Cerebellar cortex (tissue), 1 donor: Measurements from ENCODE around the gene SERPINA4.
A peak's percentile ranks its signal among the peaks of the same experiment; 100 is the strongest.
"Not testable (repeated sequence)": the region's sequence is repeated elsewhere in the genome, so short reads cannot be mapped to it uniquely, and the experiment has no call there.

ENCODE experiments used
- DNase-seq: peaks from one replicate; pipeline ENCODE4 v3.0.0-alpha.2; 2015; ENCODE audit warnings: low spot score

Gene SERPINA4

DNA sequence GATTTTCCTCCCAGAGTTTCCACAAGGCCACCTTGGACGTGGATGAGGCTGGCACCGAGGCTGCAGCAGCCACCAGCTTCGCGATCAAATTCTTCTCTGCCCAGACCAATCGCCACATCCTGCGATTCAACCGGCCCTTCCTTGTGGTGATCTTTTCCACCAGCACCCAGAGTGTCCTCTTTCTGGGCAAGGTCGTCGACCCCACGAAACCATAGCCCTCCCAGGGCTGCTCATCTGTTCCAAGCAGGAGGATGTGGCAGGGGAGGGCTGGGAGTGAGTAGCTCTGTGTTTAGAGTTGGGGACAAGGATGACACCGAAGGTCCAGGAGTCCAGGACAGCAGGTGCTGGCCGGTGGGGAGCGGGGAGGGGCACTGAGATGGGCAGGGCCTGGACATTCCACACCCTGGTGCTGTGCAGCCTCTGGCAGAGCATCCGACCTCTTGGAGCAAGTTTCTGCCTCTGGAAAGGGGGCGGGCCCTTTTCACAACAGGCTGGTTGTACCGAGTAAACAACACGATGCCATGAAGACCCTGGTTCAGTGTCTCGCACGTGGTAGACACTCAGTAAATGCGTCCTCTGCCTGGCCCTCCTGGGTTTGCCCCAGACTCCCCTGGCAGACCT is 8.2 kb downstream of the SERPINA4 start:
- no peak for DNase-seq

DNA sequence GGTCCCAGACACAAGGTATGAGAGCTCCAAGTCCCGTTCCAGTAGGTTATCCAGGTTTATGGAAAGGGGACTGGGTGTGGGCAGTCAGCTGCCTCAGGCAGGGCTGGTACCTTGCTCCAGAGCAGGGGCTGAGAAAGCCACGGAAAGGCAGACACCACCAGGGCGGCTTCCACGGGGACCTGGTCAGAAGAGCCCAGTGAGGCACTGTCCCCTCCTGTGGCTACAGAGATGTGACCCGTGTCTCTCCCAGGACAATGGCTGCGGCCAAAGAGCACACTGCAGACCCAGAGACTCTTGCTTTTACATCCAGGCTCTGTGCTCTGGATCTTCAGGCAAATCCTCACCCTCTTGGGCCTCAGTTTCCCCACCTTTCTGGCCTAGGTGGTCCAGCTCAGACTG is 8.8 kb downstream of the SERPINA4 start:
- no peak for DNase-seq

DNA sequence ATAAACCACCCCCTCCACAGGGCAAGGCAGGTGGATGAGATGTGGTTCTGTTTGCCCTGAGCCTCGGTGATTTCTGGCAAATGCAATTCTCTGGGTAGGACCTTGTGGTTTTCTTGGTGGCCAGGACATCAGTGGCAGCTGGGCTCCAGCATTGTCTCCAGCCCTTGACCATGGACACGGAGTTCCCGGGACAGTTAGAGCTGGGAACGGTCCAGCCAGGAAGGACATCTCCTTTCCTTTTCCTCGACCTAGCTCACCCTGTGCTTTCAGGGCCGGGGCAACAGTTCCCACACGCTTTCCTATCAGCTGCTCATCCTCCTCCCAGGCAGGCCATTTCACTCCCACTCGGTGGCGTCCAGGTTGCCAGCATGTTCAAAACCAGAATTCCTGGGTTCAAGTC is 9.2 kb downstream of the SERPINA4 start:
- no peak for DNase-seq

DNA sequence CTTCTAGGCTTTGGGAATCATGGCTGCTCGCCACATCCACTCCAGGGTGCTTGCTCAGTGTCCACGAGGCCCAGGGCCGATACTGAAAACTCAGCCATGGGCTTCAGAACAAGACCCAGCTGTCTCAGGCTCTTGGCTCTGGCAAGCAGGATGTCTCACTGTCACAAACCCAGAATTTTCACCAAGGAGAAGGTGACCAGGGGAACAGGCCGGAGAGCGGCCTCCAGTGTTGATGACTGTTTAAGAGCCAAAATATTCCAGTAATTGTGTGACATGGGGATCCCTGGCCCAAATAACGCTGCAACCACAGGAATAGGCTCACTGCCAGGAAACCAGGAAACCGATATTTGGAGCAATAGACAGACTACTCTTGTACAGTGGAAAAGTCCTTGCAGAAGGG is 10.2 kb downstream of the SERPINA4 start:
- peak; percentile 0 for DNase-seq

DNA sequence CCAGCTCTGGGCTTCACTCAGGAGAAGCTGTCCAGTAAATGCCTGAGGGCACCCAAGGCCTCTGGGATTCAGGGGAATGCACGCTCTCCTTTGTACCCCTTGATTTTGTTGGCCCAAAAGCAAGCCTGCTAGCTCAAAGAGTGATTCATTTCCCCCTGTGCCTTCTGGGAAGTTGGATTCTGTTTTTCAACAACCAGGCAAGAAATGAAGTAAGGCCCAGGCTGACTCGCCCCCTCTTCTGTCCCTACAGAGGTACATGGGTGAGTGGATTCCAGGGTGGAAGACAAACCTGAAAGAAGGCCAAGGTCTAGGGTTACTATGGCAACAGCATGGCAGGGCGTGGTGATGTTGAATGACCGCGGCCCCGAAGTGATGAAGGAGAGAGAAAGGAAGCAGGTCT is 10.7 kb downstream of the SERPINA4 start:
- no peak for DNase-seq

DNA sequence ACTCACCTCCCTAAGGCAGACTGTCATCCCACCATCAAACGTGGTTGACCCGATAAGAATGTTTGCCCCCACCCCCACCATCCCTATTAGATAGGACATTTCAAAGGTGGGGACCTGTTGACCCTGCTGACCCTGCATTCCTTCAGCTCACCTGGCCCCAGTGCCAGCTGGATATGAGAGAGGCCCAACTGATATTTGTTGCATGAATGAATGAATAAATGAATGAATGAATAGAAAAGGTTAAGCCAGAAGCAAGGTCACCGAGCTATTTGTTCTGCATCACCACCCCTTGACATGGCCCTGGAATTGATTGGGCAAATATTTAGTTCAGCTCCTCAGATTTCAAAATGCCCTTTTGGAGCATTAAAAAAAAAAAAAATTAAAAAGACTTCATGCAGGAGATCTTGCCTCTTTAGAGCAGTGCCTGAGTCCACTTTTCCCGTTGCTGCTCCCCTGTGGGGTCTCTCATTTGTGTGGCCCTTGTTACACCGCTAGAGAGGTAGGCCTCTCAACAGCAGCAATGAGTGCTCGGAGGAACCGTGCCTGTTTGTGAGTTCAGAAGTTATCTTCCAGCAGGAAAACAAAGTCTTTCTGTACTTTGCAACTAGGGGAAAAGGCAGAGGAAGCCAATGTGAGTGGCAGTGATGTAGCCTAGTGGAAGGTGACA is 11.5 kb downstream of the SERPINA4 start:
- no peak for DNase-seq

DNA sequence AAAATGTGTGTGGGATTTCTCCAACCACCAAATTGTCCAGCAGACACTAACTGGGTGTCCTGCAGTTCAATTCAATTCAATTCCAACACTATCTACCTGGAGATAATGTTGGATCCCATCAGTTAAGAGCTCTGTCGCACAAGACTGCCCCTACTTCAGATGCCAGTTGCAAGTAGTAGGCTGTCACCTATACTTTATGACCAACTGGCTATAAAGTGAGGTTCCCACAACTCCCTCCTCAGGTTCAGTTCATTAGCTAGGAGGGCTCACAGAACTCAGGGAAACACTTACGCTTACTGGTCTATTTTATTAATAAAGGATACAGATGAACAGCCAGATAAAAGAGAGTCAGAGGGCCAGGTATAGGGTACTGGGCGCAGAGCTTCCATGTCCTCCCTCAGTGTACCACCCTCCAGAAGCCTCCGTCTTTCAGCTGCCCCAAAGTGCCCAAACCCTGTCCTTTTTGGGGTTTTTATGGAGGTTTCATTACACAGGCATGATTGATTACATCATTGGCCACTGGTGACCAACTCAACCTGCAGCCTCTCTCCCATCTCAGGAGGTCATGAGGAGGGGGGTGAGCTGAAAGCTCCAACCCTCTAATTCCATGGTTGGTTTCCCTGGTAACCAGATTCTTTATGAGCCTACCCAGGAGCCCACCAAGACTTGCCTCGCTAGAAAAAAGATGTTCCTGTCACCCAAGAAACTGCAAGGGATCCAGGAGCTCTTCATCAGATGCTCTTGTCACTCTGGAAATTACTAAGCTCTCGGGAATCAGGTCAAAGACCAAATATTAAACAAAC is 12.4 kb downstream of the SERPINA4 start:
- DNase-seq: no peak

DNA sequence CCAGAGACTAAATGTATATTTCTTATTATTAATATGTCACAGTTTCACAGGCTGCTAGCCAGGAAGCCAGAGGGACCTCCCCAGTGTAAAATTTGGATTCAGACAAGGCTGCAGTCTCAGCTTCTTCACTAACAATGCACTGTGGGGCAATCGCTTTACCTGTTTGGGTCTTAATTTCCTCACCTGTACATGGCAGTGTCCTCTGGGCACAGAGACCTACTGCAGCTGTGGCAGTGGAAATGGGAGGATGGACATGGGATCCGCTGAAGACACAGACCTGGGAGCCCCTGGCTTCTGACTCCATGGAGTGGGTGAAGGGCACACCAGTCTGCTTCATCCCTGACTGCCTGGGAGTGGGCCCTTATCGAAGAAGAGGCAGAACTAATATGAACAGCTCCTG is 13.1 kb downstream of the SERPINA4 start:
- no peak for DNase-seq

DNA sequence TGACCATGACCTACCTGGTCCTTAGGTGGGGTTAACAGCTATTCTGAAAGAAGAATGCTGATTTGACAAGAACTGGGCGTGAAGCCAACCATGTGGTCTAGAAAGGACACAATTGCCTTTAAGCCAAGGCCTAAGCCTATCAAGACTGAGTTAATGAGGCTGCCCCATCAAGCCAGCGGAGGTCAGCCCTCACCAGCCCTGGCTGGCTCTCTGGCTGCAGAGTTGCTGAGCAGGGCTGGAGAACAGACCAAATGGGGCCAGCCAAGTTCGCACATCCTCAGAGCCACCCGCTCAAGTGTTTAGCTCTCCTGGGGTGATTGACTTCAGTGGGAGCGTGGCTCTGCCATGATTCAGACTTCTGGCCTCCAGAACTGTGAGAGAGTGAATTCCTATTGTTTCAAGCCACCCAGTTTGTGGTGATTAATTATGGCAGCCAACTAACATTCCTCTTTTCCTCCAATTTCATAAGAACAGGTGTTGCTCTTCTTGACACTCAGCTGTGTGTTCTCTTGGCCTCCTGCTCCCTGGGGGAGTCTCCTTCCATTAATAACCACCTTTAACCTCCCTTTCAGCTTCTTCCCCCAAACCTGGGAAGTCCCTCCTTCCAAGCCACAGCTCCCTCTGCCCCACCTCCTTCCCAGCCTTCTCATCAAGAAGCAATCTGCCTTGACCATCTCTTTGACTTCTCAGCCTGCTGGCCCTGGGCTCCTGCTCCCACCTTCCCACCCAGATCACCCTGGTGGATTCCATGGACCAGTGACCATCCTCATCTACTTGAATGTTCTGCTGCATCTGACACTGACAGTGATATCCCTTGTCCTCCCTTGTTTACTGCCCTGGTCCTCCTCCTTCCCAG is 14.7 kb downstream of the SERPINA4 start:
- DNase-seq: no peak

DNA sequence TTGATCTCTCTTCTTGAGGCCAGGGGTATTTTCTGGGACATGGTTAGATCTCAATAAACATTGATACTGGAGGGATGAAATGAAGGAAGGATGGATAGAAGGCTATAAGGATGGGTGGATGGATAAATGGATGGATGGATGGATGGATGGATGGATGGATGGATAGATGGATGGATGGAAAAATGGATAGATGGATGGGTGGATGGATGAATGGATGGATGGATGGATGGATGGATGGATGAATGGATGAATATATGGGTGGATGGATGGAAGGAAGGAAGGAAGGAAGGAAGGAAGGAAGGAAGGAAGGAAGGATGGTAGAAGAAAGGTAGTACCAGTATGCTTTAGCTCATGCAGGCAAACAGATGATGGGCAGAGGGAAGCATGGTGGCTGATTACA is 16.2 kb downstream of the SERPINA4 start:
- not testable (repeated sequence) for DNase-seq

DNA sequence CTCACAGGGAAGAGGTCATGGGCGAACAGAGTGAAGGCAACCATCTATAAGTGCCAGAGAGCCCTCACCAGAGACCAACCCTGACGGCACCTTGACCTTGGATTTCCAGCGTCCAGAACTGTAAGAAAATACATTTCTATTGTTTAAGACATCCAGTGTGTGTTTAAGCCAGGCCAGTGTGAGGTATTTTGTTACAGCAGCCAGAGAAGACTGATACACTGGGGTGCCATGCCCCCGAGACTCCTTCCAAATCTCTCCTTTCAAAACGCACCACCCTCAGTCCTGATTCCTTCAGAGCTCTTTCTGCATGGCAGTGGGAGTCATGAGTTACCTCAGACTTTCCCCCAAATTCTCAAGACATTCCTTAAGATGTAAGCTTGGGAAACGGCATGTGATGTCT is 17.5 kb downstream of the SERPINA4 start:
- no peak for DNase-seq

DNA sequence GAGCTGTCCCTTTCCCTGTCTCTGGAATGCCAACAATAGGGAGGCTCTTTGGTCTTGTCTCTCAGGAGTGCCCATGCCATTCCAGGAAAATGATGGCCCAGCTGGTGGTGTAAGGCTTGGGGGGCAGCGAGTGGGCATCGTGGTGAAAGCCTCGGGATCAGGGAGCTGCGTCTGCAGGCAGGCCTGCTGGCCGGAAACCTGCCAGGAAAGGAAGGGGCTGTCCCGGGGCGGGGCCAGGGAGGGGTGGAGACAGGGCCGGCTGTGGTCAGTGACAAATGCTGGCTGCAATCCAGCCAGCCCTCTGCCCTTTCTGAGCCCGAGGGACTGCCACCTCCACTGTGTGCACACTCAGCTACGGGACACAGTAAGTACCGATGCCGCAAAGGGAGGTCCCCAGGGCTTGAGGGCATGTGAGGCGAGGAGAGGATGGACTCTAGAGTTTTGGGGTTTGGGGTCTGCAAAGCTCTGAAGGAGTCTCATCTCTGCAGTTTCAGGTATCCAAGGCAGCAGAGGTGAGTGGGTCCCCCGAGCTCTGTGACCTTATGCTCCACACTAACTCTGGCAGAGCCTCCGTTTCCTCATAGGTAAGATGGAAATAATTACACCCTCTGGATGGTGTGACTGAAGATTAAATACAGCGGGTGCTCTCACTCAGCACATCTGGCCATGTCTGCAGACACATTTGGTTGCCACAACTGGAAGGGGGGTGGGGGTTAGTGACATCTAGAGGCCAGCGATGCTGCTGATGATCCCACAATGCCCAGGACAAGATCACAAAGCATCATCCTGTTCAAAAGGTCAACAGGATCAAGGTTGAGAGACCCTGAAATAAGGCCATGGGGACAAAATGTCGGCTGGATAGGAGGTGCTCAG is 20.1 kb downstream of the SERPINA4 start, which contains the start of gene SERPINA5:
SERPINA5 (plus strand) TSS at position 300 of the 873 bp plus-strand sequence. CDS start 5,937 bp downstream, outside the sequence.
- no peak for DNase-seq

DNA sequence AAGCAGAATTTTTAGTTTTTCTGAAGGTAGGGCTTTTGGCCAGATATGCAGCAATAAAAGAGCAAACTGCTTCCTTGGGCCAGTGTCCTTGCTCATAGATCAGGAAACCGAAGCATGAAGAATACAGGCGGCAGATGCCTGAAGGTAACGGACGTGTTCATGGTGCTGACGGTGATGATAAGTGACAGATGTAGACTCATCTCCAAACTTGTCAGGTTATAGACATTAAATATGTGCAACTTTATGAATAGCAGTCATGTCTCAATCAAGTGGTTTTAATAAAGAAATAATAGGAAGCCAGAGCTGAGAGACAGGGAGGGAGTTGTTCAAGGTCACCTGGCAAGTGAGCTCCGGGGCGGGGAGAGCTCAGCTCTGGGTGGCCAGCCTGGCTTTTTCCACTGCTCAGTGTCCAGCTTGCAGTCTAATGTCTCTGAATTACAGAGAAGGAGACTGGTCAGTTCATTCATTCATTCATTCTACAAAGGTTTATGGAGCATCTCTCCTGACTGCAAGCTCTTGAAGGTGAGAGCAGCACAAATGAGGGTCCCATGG is 21.0 kb downstream of the SERPINA4 start:
- DNase-seq: no peak

DNA sequence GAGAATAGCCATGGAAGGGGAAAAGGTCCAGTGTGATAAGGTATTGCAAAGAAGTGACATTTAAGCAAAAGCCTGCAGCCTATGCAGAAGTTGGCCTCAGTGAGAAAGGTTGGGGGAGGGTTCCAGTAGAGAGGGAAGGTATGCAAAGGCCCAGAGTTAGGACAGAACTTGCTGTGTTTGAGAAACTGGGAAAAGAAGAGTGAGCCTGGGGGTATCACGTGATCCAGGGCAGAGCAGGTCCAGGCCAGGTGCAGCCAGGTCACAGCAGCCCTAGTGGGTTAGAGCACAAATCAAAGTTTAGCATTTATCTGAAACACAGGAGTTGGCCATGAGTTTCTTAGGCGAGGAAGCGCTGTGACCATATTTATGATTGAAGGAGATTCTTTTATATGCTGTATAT is 21.6 kb downstream of the SERPINA4 start:
- DNase-seq: no peak

DNA sequence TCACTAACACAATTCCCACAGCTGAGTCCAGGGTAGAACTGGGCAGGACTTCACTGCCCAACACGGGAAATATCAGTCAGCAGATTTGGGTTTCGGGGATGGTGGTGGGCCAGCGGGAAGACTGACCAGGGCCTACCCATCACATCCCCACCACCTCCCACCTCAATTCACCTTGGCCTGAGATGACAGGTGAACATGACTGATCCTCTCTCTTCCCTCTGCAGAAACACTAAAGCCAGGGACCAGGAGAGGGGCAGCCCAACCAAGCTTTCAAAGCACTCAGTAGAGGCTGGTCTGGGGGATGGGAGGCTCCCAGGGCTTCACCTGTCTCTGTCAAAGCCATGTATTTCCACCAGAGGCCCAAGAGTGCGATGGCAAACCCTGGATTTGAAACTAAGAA is 22.3 kb downstream of the SERPINA4 start:
- DNase-seq: no peak

DNA sequence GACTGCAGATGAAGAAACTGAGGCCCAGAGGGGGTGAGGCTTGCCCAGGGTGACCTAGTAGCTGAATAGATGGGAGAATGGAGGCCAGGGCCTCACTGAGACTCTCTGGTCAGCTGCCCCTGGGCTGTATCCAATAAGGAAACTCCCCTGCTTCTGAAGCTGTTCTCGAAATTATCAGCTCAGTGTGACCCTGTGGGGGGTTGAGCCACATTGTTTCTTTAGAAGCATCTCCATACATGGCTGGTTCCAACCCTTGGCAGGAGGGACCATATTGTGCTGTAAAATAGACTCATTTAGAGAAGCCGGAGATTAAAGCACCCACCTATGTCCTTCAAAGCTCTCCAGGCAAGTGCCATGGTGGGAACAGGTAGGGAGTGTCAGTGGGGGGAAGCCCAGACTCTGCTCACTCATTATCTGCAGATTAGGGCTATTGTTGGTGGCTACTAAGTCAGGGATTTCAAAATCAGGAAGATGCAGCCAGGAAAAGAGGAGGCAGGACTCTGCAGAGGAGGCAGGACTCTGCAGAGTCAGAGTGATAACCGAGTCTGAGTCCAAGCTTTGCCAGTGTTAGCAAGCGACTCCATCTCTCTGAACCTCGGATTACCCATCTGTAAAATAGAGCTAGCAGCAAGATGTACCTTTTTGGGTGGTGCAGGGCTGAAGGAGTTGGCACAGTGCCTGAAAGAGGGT is 23.5 kb downstream of the SERPINA4 start:
- no peak for DNase-seq

DNA sequence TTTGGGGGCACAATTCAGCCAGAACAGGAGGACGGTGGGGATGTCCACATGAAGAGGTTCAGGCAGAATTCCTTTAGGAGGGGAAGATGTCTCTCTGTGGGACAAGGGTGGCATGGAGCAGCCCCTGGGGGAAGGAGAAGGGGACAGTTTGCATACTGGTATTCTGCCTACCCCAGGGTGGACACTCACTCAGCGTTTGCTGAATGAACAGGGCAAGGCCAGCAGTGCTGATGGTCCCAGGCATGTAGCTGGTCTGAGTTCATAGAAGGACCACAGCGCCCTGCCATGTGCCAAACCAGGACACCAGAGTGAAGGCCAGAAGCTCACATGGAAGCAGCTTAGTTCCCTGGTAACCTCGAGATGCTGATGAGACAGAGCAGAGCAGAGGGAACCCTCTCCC is 25.4 kb downstream of the SERPINA4 start:
- DNase-seq: no peak

DNA sequence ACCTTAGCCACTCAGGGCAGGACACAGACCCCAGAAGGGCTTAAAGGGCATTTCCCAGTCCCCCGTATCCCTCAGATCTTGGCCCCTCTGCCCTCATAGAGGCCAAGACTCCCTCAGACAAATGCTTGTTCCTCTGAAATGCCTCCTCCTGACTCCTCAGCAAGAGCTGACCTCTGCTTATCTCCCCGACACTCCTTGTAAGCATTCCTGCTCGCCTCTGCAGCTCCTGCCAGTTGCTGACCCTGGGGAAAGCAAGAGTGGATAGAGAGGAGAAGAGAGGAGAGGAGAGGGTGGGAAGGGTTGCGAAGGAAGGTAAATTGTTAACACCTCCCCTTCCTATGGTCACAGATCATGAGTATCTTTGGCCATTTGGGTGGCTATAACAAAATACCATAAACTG is 27.1 kb downstream of the SERPINA4 start:
- DNase-seq: no peak

DNA sequence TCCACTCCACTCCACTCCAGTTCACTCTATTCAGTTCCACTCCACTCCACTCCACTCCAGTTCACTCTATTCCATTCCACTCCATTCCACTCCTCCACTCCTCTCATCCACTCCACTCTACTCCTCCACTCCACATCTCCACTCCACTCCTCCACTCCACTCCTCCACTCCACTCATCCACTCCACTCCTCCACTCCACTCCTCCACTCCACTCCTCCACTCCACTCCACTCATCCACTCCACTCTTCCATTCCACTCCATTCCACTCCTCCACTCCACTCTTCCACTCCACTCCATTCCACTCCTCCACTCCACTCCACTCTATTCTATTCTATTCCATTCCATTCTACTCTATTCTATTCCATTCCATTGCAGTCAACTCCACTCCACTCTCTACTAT is 29.8 kb downstream of the SERPINA4 start:
- DNase-seq: no peak

DNA sequence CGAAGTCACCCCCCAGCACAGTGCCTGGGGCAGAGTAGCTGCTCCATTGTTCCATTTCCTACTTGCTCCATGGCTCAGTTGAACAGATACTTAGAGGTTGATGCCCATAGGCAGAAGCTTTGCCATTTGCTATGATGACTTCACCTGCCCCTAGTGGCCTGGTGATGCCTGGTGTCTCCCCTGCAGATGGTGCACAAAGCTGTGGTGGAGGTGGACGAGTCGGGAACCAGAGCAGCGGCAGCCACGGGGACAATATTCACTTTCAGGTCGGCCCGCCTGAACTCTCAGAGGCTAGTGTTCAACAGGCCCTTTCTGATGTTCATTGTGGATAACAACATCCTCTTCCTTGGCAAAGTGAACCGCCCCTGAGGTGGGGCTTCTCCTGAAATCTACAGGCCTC is 30.6 kb downstream of the SERPINA4 start:
- no peak for DNase-seq
